Thyroid gland (tissue), 4 donors: Measurements from ENCODE around the gene ELOVL1. TPM values are rescaled to one million over a fixed set of nuclear protein-coding genes. Genes with fewer than 3 reads are reported as not detected.

Source experiments
- DNase-seq, 2 donors: peaks; one replicate each; pipeline ENCODE4 v3.0.0-alpha.2; 2019
- H3K27ac ChIP-seq, 3 donors: fragments of 200-600 bp; sonication (generic); 1 replicate in 2 of 3; 2 replicates in 1 of 3; pipeline ENCODE4 v1.5.1; 2016 to 2019; ENCODE audit warnings: mild to moderate bottlenecking in 1 of 3, moderate library complexity in 1 of 3
- H3K27me3 ChIP-seq: fragments of 200-600 bp; sonication (generic); one replicate; pipeline ENCODE4 v1.5.1; 2019
- H3K36me3 ChIP-seq, 2 donors: fragments of 200-600 bp; sonication (generic); one replicate each; pipeline ENCODE4 v1.5.1; 2016 to 2019
- H3K4me1 ChIP-seq, 2 donors: fragments of 200-600 bp; sonication (generic); one replicate each; pipeline ENCODE4 v1.5.1; 2017 to 2019
- H3K4me3 ChIP-seq, 3 donors: fragments of 200-600 bp; sonication (generic); replicated peaks in 1 of 3; 1 replicate in 2 of 3; 2 replicates in 1 of 3; pipeline ENCODE4 v1.5.1; 2016; ENCODE audit warnings: mild to moderate bottlenecking in 1 of 3
- H3K9me3 ChIP-seq: fragments of 200-600 bp; sonication (generic); one replicate; pipeline ENCODE4 v1.5.1; 2017
- POLR2A ChIP-seq, 2 donors: fragments of 450-650 bp; IDR thresholded peaks; one replicate each; pipeline ENCODE4 v1.6.1; 2017; ENCODE audit warnings: antibody characterized with exemption in 2 of 2, mild to moderate bottlenecking in 2 of 2, moderate library complexity in 1 of 2
- WGBS, 2 donors: methylation state at CpG; one replicate each; pipeline ENCODE4 v1.1.5; 2017; 5-methylcytosine and 5-hydroxymethylcytosine counted together
- intact Hi-C: fragments of 100-400 bp; cut with DNase I; formaldehyde crosslinking; loops from one replicate; pipeline ENCODE4 v1.15.1; 2023
- total RNA-seq, 4 donors: library from RNA; depleted of rRNA; stranded (reverse); fragments of >200 nt; gene quantifications; one replicate each; pipeline ENCODE4 v1.2.3, GENCODE V29; 2016
- TF ChIP-seq, protein P1 (sequence below), 6 experiments: fragments of 200-600 bp in 3 of 6; fragments of 450-650 bp in 3 of 6; sonication (generic) in 3 of 6; IDR thresholded peaks; one replicate each; pipeline ENCODE4 v1.5.1; 2016 to 2019; ENCODE audit warnings: antibody characterized with exemption in 6 of 6, mild to moderate bottlenecking in 2 of 6, inconsistent platforms in 1 of 6, moderate library complexity in 1 of 6

The ELOVL1 gene
- total RNA-seq, 4 donors from 2014 or later, result 70.5 to 117 (median 85.8) TPM

DNA sequence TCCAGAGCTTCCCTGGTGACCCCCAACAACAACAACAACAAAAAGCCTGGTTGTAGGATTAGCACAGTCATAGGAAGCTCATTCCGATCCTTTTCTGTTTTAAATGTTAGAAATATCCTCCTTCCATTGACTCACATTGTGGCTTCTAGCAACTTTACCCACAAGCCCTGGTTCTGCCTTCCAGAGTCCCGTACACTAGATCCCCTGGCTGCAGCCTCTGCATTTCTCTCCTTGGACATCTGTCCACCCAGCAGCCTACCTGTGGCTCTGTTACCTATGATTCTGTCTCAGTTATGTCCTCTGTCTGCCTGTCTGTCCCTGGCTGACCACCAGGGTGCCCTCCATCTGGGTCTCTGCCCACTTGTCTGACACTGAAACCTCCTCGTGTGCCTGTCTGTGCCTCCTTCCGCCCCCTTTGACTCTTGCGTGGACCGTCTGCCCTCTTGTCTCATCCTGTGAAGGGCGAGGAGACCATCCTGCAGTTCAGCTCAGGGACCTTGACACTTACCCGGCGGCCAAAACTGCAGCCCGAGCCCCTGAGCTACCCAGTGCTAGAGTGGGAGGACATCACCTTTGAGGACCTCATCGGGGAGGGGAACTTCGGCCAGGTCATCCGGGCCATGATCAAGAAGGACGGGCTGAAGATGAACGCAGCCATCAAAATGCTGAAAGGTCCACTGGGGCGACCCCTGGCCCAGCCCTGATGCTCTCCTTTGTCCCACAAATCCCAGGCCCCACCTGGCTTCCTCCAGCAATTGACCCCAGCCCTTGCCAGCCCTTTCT lies 50.9 kb downstream of the ELOVL1 start:
- Histone ChIP-seq H3K36me3 (peaks cover 0 to 4% of the 10 kb centered on the region in 2 donors), H3K4me3 (no peak overlapping the region), H3K27ac (no peak overlapping the region), H3K27me3 (no peaks in the 10 kb centered on the region), H3K4me1 (peaks cover 0 to 4% of the 10 kb centered on the region in 2 donors), H3K9me3 (no peaks in the 10 kb centered on the region)
- WGBS, 2 donors, result 91 to 94% methylated on average over 15 to 16 of the region's 16 CpGs
- TF ChIP-seq POLR2A (IDR thresholded peaks at IDR 0.05), result no peak
- TF ChIP-seq, protein P1, sequence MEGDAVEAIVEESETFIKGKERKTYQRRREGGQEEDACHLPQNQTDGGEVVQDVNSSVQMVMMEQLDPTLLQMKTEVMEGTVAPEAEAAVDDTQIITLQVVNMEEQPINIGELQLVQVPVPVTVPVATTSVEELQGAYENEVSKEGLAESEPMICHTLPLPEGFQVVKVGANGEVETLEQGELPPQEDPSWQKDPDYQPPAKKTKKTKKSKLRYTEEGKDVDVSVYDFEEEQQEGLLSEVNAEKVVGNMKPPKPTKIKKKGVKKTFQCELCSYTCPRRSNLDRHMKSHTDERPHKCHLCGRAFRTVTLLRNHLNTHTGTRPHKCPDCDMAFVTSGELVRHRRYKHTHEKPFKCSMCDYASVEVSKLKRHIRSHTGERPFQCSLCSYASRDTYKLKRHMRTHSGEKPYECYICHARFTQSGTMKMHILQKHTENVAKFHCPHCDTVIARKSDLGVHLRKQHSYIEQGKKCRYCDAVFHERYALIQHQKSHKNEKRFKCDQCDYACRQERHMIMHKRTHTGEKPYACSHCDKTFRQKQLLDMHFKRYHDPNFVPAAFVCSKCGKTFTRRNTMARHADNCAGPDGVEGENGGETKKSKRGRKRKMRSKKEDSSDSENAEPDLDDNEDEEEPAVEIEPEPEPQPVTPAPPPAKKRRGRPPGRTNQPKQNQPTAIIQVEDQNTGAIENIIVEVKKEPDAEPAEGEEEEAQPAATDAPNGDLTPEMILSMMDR (IDR thresholded peaks at IDR 0.05), result no peak
- no peak for DNase-seq
- intact Hi-C loops, result no loop called here

DNA sequence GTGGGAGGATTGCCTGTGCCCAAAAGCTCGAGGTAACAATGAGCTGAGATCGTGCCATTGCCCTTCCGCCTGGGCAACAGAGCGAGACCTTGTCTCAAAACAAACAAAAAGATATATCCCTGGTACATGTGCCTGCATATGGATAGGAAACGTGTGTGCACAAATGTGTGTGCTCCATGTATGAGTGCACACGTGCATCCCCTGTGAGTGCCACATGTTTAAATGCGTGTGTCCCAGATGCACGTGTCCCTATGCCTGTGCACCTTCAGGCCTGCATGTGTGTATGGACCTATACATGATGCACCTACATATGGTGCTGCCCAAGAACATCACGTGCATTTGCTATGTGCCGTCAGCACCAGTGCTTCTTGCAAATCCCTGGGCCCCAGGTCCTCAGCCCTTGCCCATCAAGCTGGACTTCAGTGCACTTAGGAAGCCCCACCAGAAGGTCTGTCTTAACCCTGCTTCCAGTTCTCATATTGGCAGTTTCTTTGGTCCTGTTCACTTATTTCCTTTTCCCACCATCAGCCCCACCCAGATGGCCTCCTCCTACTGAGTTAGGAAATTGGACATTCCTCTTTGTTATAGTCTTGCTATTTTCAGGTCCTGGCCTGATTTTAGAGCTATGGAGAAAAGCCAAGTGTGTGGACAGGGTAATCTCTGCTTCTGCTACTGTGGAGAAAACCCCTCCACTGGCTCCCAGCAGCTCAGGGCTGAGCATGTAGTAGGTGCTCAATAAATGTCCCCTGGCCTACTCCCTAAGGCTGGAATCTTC lies 51.7 kb downstream of the ELOVL1 start:
- Histone ChIP-seq H3K9me3 (no peaks in the 10 kb centered on the region), H3K27me3 (no peaks in the 10 kb centered on the region), H3K27ac (no peak overlapping the region), H3K36me3 (peaks cover 0 to 4% of the 10 kb centered on the region in 2 donors), H3K4me1 (peaks cover 0 to 4% of the 10 kb centered on the region in 2 donors), H3K4me3 (no peak overlapping the region)
- intact Hi-C loops, result no loop called here
- no peak for DNase-seq
- TF ChIP-seq, protein P1 (IDR thresholded peaks at IDR 0.05), result no peak
- no peak for TF ChIP-seq POLR2A (IDR thresholded peaks at IDR 0.05)
- WGBS, 2 donors, result 89% methylated on average over 9 to 10 of the region's 10 CpGs

DNA sequence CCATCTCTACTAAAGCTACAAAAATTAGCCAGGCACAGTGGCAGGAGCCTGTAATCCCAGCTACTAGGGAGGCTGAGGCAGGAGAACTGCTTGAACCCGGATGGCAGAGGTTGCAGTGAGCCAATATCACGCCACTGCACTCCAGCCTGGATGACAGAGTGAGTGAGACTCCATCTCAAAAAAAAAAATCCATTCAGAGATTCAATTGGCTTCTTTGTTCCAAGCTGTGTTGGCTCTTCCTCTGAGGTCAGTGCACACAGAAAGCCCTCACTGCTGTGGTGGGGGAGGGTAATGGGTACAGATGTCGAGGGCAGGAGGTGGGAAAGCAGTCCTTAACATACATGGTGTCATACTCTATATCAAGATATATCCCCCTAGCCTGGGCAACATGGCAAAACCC lies 52.3 kb downstream of the ELOVL1 start:
- H3K4me3 ChIP-seq, result no peak overlapping the region
- intact Hi-C loops, result no loop called here
- DNase-seq, result no peak
- H3K27ac ChIP-seq, result no peak overlapping the region
- H3K36me3 ChIP-seq, result peaks cover 0 to 4% of the 10 kb centered on the region in 2 donors
- WGBS, 2 donors, result 76 to 85% methylated on average over 3 of the region's 3 CpGs
- TF ChIP-seq, protein P1 (IDR thresholded peaks at IDR 0.05), result no peak
- TF ChIP-seq POLR2A (IDR thresholded peaks at IDR 0.05), result no peak
- H3K9me3 ChIP-seq, result no peaks in the 10 kb centered on the region
- peaks cover 0 to 4% of the 10 kb centered on the region in 2 donors for H3K4me1 ChIP-seq
- no peaks in the 10 kb centered on the region for H3K27me3 ChIP-seq

DNA sequence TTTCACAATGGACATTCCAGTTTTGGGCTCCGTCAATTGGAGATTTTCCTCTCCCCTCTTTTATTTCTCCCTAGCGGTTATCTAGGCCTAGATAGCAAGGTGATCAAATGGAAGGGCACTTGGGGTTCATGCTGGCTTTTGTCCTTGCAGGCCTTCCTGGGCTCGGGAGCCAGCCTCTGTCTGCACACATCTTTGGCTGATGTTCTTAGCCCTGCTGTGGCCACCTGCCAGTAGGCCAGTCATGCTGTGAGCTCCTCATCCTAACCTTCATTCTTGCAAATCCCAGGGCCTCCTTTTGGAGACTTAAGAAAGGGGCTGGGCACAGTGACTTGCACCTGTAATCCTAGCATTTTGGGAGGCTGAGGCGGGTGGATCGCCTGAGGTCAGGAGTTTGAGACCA lies 53.6 kb downstream of the ELOVL1 start:
- intact Hi-C loops, result no loop called here
- Histone ChIP-seq H3K36me3 (peaks cover 0 to 4% of the 10 kb centered on the region in 2 donors), H3K4me1 (peaks cover 0 to 4% of the 10 kb centered on the region in 2 donors), H3K27ac (no peak overlapping the region), H3K9me3 (no peaks in the 10 kb centered on the region), H3K27me3 (no peaks in the 10 kb centered on the region), H3K4me3 (no peak overlapping the region)
- no peak for DNase-seq
- 98% methylated on average over 5 of the region's 5 CpGs for WGBS, 2 donors
- TF ChIP-seq, protein P1 (IDR thresholded peaks at IDR 0.05), result no peak
- no peak for TF ChIP-seq POLR2A (IDR thresholded peaks at IDR 0.05)

DNA sequence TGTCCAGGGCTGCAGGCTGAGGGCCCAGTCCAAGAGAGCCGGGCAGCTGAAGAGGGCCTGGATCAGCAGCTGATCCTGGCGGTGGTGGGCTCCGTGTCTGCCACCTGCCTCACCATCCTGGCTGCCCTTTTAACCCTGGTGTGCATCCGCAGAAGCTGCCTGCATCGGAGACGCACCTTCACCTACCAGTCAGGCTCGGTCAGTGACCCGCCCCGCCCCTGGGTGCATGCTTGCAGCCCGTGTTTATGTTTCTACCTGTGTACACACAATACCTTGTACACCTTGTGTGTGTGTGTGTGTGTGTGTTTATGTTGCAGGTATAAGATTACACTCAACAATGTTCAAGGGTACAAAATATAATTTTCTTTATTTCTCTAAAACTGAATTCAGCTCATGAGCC lies 54.0 kb downstream of the ELOVL1 start:
- Histone ChIP-seq H3K4me3 (no peak overlapping the region), H3K4me1 (peaks cover 0 to 4% of the 10 kb centered on the region in 2 donors), H3K27me3 (no peaks in the 10 kb centered on the region), H3K27ac (no peak overlapping the region), H3K9me3 (no peaks in the 10 kb centered on the region), H3K36me3 (peaks cover 0 to 4% of the 10 kb centered on the region in 2 donors)
- TF ChIP-seq, protein P1 (IDR thresholded peaks at IDR 0.05), result no peak
- TF ChIP-seq POLR2A (IDR thresholded peaks at IDR 0.05), result no peak
- intact Hi-C loops, result no loop called here
- WGBS, 2 donors, result 92 to 95% methylated on average over 6 to 10 of the region's 10 CpGs
- DNase-seq, result no peak
